ENCODE measurements around the gene CAPZA1.

DNA sequence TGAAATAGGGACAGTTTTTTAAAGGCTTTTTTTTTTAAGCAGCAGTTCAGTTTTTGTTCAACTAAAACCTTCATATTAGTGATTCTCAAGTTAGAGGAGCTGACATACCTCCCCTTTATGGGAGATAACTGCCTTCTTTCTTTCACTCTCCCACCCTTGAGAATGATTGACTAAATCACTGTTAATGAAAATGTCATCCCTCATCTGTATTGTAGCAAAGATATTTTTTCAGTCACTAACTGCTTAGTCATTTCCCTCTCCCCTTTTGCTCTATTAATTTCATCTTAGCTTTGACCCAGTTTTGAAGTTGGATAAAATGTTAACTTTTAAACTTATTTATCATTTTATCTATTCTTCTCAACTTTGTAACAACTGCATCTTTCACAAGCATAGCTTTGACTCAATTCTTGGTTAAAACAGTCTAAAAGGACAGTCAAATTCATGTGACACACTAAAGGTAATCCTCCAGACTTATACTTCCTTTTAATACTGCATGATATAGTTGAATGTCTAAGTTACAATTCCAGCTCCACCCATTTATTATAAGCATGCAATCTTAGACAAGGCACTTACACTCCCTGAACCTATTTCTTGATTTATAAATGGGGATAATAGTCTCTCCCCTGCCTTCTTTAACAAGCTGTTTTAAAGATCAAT lies 17.1 kb downstream of the CAPZA1 start:
- TF ChIP-seq POLR2A (IDR thresholded peaks at IDR 0.05; ENCODE audit: extremely low read depth, insufficient read length) (no peak), MYC (IDR thresholded peaks at IDR 0.05; ENCODE audit: low read depth, low read length) (no peak)
- TF ChIP-seq, protein P1, sequence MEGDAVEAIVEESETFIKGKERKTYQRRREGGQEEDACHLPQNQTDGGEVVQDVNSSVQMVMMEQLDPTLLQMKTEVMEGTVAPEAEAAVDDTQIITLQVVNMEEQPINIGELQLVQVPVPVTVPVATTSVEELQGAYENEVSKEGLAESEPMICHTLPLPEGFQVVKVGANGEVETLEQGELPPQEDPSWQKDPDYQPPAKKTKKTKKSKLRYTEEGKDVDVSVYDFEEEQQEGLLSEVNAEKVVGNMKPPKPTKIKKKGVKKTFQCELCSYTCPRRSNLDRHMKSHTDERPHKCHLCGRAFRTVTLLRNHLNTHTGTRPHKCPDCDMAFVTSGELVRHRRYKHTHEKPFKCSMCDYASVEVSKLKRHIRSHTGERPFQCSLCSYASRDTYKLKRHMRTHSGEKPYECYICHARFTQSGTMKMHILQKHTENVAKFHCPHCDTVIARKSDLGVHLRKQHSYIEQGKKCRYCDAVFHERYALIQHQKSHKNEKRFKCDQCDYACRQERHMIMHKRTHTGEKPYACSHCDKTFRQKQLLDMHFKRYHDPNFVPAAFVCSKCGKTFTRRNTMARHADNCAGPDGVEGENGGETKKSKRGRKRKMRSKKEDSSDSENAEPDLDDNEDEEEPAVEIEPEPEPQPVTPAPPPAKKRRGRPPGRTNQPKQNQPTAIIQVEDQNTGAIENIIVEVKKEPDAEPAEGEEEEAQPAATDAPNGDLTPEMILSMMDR (IDR thresholded peaks at IDR 0.05; ENCODE audit: low read depth, low read length): no peak
- TF ChIP-seq, protein P2, sequence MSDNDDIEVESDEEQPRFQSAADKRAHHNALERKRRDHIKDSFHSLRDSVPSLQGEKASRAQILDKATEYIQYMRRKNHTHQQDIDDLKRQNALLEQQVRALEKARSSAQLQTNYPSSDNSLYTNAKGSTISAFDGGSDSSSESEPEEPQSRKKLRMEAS (IDR thresholded peaks at IDR 0.05; ENCODE audit: low read depth, low read length): no peak
